Measurements from ENCODE around the gene SLFN12.
"Not testable (repeated sequence)": the region's sequence is repeated elsewhere in the genome, so short reads cannot be mapped to it uniquely, and the experiment has no call there.

Gene SLFN12

GRCh38 chr17:35448899-35449227, 16.6 kb upstream of the SLFN12 start:
- Histone ChIP-seq H3K4me3 (ENCODE audit: low read depth in 1 of 2, low read length in 2 of 2) (peak overlapping the region; percentile 83 to 90), H3K9ac (ENCODE audit: low read depth in 1 of 2, low read length in 2 of 2) (peak overlapping the region; percentile 28 to 71), H3K4me1 (ENCODE audit: control insufficient read depth in 1 of 2, insufficient read depth in 2 of 2, low read length in 2 of 2) (no peaks in the 10 kb centered on the region), H3K9me3 (ENCODE audit: control insufficient read depth in 1 of 2, low read length in 2 of 2) (no peaks in the 10 kb centered on the region), H3K27ac (ENCODE audit: low read depth, low read length) (peak overlapping the region; percentile 67), H3K36me3 (ENCODE audit: control insufficient read depth in 1 of 2, insufficient read depth in 2 of 2, low read length in 2 of 2) (no peaks in the 10 kb centered on the region), H3K27me3 (ENCODE audit: control insufficient read depth in 1 of 2, insufficient read depth in 2 of 2, low read length in 2 of 2) (peaks cover 0 to 5% of the 10 kb centered on the region in 2 donors)

- H3K9ac ChIP-seq (ENCODE audit: low read depth in 1 of 2, low read length in 2 of 2), result peak within 1 kb of the TSS; percentile 71
Observed at GRCh38 chr17:35448214-35448898, 16.1 kb upstream of the SLFN12 start, which contains the start of gene SLFN13. TSS of gene SLFN13 (minus strand) at chr17:35448766. CDS start at chr17:35445680, 3,086 bp downstream.

GRCh38 chr17:35447499-35447898, 15.2 kb upstream of the SLFN12 start:
- no peaks in the 10 kb centered on the region for H3K9me3 ChIP-seq (ENCODE audit: control insufficient read depth in 1 of 2, low read length in 2 of 2)
- H3K27me3 ChIP-seq (ENCODE audit: control insufficient read depth in 1 of 2, insufficient read depth in 2 of 2, low read length in 2 of 2), result peaks cover 0 to 5% of the 10 kb centered on the region in 2 donors
- no peak overlapping the region for H3K9ac ChIP-seq (ENCODE audit: low read depth in 1 of 2, low read length in 2 of 2)
- no peaks in the 10 kb centered on the region for H3K36me3 ChIP-seq (ENCODE audit: control insufficient read depth in 1 of 2, insufficient read depth in 2 of 2, low read length in 2 of 2)
- no peaks in the 10 kb centered on the region for H3K4me1 ChIP-seq (ENCODE audit: control insufficient read depth in 1 of 2, insufficient read depth in 2 of 2, low read length in 2 of 2)
- H3K27ac ChIP-seq (ENCODE audit: low read depth, low read length), result no peak overlapping the region
- peak overlapping the region; percentile 83 to 90 for H3K4me3 ChIP-seq (ENCODE audit: low read depth in 1 of 2, low read length in 2 of 2)

More at GRCh38 chr17:35448214-35448898, 16.1 kb upstream of the SLFN12 start, which contains the start of gene SLFN13:
- no peaks in the 10 kb centered on the region for H3K36me3 ChIP-seq (ENCODE audit: control insufficient read depth in 1 of 2, insufficient read depth in 2 of 2, low read length in 2 of 2)
- peaks cover 0 to 5% of the 10 kb centered on the region in 2 donors for H3K27me3 ChIP-seq (ENCODE audit: control insufficient read depth in 1 of 2, insufficient read depth in 2 of 2, low read length in 2 of 2)
- no peaks in the 10 kb centered on the region for H3K9me3 ChIP-seq (ENCODE audit: control insufficient read depth in 1 of 2, low read length in 2 of 2)
- H3K4me3 ChIP-seq (ENCODE audit: low read depth in 1 of 2, low read length in 2 of 2), result peak within 1 kb of the TSS; percentile 83 to 90
- no peaks in the 10 kb centered on the region for H3K4me1 ChIP-seq (ENCODE audit: control insufficient read depth in 1 of 2, insufficient read depth in 2 of 2, low read length in 2 of 2)
- H3K27ac ChIP-seq (ENCODE audit: low read depth, low read length), result peak within 1 kb of the TSS; percentile 67

DNA sequence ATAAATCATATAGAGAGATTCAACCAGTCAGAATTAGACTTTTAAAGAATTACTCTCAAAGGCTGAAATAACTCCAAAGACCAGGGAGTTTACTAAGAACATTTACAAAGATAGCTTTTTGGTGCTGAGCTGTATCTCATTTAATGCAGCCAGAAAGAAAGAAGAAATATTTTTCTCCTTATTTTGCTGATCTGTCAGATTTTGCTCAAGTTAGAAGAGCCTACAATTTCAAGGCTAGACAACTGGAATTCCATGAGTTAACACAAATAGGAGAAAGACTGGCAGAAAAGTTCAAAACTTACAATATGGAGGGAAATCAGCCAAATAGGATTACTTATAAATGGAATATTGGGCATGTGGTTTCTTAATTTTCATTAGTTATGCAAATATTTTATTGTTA, 6.1 kb upstream of the SLFN12 start:
- Histone ChIP-seq H3K9ac (ENCODE audit: low read depth in 1 of 2, low read length in 2 of 2) (no peak overlapping the region), H3K4me3 (ENCODE audit: low read depth in 1 of 2, low read length in 2 of 2) (no peak overlapping the region), H3K27me3 (ENCODE audit: control insufficient read depth in 1 of 2, insufficient read depth in 2 of 2, low read length in 2 of 2) (no peaks in the 10 kb centered on the region), H3K27ac (ENCODE audit: low read depth, low read length) (no peak overlapping the region), H3K36me3 (ENCODE audit: control insufficient read depth in 1 of 2, insufficient read depth in 2 of 2, low read length in 2 of 2) (no peaks in the 10 kb centered on the region), H3K9me3 (ENCODE audit: control insufficient read depth in 1 of 2, low read length in 2 of 2) (no peaks in the 10 kb centered on the region), H3K4me1 (ENCODE audit: control insufficient read depth in 1 of 2, insufficient read depth in 2 of 2, low read length in 2 of 2) (peaks cover 4% of the 10 kb centered on the region in 2 donors)

DNA sequence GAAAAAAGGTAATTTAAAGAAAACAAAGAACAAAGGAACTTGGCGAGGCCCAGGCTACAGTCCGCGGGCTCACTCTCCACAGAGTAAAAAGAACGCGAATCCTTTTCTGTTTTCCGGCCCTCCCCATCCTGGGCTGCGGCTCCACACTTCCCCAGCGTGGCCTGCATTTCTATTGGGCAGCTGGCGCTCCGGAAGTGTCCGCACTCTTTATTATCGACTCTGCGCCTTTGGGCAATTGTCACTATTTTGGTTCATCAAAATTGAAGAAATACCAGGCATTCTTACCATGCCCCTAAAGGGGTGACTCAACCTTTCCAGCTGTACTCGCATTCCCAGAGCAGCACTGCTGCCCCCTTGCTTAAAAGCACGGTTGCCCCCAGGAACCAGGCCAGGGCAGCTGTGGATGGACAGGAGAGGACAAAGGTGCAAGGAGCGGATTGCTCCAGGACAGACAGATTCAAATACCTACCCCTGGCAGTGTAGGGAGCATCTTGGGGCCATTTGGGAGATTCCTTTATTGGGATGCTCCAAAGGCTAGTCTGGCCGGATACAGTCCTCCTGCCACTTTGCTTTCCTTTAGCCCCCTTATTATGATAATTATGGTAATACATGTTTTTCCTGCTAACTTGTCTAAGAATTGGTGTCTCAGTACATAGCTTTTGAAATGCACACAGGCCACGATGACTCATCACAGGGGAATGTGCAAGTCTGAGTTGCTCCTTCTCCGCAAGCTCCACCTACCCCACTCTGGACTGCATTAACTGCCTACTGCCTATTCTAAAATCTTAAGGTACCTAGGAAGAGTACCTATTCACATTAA, 985 bp upstream of the SLFN12 start:
- Histone ChIP-seq H3K27ac (ENCODE audit: low read depth, low read length) (peak overlapping the region; percentile 28), H3K9me3 (ENCODE audit: control insufficient read depth in 1 of 2, low read length in 2 of 2) (no peaks in the 10 kb centered on the region), H3K4me1 (ENCODE audit: control insufficient read depth in 1 of 2, insufficient read depth in 2 of 2, low read length in 2 of 2) (peaks cover 12 to 18% of the 10 kb centered on the region in 2 donors), H3K4me3 (ENCODE audit: low read depth in 1 of 2, low read length in 2 of 2) (peak overlapping the region; percentile 65 to 87), H3K9ac (ENCODE audit: low read depth in 1 of 2, low read length in 2 of 2) (peak overlapping the region; percentile 31 to 58), H3K36me3 (ENCODE audit: control insufficient read depth in 1 of 2, insufficient read depth in 2 of 2, low read length in 2 of 2) (no peaks in the 10 kb centered on the region), H3K27me3 (ENCODE audit: control insufficient read depth in 1 of 2, insufficient read depth in 2 of 2, low read length in 2 of 2) (no peaks in the 10 kb centered on the region)

DNA sequence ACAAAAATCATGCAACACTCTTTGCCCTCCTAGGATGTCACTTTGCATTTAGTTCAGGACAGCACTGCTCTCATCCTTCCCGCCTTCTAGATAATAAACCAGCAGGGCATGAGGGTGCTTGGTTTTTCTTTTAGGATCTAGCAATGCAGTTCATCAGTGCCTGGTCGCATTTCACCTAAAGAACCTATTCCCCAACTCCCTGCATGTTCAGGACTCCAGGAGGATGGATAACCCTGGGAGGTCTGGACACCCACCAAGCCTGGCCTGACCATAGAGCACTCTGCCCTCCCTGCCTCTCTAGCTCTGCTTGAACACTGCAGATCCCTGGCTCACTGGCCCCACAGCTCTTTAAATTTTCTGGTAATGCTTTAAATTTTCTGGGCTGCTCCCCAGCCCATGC, 2.6 kb downstream of the SLFN12 start:
- H3K9me3 ChIP-seq (ENCODE audit: control insufficient read depth in 1 of 2, low read length in 2 of 2), result no peaks in the 10 kb centered on the region
- H3K27ac ChIP-seq (ENCODE audit: low read depth, low read length), result no peak overlapping the region
- no peaks in the 10 kb centered on the region for H3K36me3 ChIP-seq (ENCODE audit: control insufficient read depth in 1 of 2, insufficient read depth in 2 of 2, low read length in 2 of 2)
- H3K9ac ChIP-seq (ENCODE audit: low read depth in 1 of 2, low read length in 2 of 2), result no peak overlapping the region
- H3K27me3 ChIP-seq (ENCODE audit: control insufficient read depth in 1 of 2, insufficient read depth in 2 of 2, low read length in 2 of 2), result no peaks in the 10 kb centered on the region
- H3K4me1 ChIP-seq (ENCODE audit: control insufficient read depth in 1 of 2, insufficient read depth in 2 of 2, low read length in 2 of 2), result peaks cover 12 to 18% of the 10 kb centered on the region in 2 donors
- no peak overlapping the region for H3K4me3 ChIP-seq (ENCODE audit: low read depth in 1 of 2, low read length in 2 of 2)

DNA sequence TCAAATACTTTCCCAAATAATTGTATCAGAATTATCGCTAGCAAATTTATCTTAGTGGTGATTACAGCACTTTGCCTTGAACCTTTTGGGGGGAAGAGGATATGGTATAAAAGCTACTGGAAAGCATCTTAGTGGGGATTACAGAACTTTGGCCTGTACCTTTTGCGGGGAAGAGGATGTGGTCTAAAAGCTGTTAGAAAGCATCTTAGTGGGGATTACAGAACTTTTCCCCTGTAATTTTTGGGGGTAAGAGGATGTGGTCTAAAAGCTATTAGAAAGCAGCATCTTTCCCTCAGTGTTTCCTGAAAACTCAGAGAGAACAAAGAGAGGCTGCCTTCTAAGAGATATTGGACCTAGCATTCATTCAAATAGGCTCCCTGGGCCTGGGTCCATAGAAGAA, 4.1 kb downstream of the SLFN12 start:
- no peak overlapping the region for H3K9ac ChIP-seq (ENCODE audit: low read depth in 1 of 2, low read length in 2 of 2)
- H3K4me1 ChIP-seq (ENCODE audit: control insufficient read depth in 1 of 2, insufficient read depth in 2 of 2, low read length in 2 of 2), result peaks cover 6 to 12% of the 10 kb centered on the region in 2 donors
- no peak overlapping the region for H3K4me3 ChIP-seq (ENCODE audit: low read depth in 1 of 2, low read length in 2 of 2)
- no peaks in the 10 kb centered on the region for H3K9me3 ChIP-seq (ENCODE audit: control insufficient read depth in 1 of 2, low read length in 2 of 2)
- H3K27me3 ChIP-seq (ENCODE audit: control insufficient read depth in 1 of 2, insufficient read depth in 2 of 2, low read length in 2 of 2), result no peaks in the 10 kb centered on the region
- no peaks in the 10 kb centered on the region for H3K36me3 ChIP-seq (ENCODE audit: control insufficient read depth in 1 of 2, insufficient read depth in 2 of 2, low read length in 2 of 2)
- H3K27ac ChIP-seq (ENCODE audit: low read depth, low read length), result no peak overlapping the region

DNA sequence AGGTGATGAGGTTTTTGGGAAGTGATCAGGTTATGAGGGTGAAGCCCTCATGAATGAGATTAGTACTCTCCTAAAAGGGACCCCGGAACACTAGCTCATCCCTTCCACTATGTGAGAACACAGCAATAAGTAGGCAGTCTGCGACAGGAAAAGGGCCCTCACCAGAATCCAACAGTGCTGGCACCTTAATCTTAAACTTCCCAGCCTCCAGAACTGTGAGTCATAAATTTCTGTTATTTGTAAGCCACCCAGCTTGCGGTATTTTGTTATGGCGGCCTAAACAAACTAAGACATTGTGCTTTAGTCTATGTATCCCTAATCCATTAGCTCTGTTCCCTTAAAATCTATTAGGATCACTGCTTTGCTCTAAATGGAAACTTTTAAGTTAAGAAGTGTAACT, 8.5 kb downstream of the SLFN12 start:
- Histone ChIP-seq H3K9ac (ENCODE audit: low read depth in 1 of 2, low read length in 2 of 2) (no peak overlapping the region), H3K9me3 (ENCODE audit: control insufficient read depth in 1 of 2, low read length in 2 of 2) (no peaks in the 10 kb centered on the region), H3K27me3 (ENCODE audit: control insufficient read depth in 1 of 2, insufficient read depth in 2 of 2, low read length in 2 of 2) (no peaks in the 10 kb centered on the region), H3K4me3 (ENCODE audit: low read depth in 1 of 2, low read length in 2 of 2) (no peak overlapping the region), H3K4me1 (ENCODE audit: control insufficient read depth in 1 of 2, insufficient read depth in 2 of 2, low read length in 2 of 2) (no peaks in the 10 kb centered on the region), H3K36me3 (ENCODE audit: control insufficient read depth in 1 of 2, insufficient read depth in 2 of 2, low read length in 2 of 2) (peaks cover 7 to 11% of the 10 kb centered on the region in 2 donors), H3K27ac (ENCODE audit: low read depth, low read length) (no peak overlapping the region)

GRCh38 chr17:35421069-35421468, 11.2 kb downstream of the SLFN12 start:
- not testable (repeated sequence) for H3K4me1 ChIP-seq (ENCODE audit: control insufficient read depth in 1 of 2, insufficient read depth in 2 of 2, low read length in 2 of 2); H3K27ac ChIP-seq (ENCODE audit: low read depth, low read length); H3K27me3 ChIP-seq (ENCODE audit: control insufficient read depth in 1 of 2, insufficient read depth in 2 of 2, low read length in 2 of 2); H3K4me3 ChIP-seq (ENCODE audit: low read depth in 1 of 2, low read length in 2 of 2); H3K9ac ChIP-seq (ENCODE audit: low read depth in 1 of 2, low read length in 2 of 2); H3K9me3 ChIP-seq (ENCODE audit: control insufficient read depth in 1 of 2, low read length in 2 of 2)
- peaks cover 7 to 23% of the 10 kb centered on the region in 2 donors for H3K36me3 ChIP-seq (ENCODE audit: control insufficient read depth in 1 of 2, insufficient read depth in 2 of 2, low read length in 2 of 2)

DNA sequence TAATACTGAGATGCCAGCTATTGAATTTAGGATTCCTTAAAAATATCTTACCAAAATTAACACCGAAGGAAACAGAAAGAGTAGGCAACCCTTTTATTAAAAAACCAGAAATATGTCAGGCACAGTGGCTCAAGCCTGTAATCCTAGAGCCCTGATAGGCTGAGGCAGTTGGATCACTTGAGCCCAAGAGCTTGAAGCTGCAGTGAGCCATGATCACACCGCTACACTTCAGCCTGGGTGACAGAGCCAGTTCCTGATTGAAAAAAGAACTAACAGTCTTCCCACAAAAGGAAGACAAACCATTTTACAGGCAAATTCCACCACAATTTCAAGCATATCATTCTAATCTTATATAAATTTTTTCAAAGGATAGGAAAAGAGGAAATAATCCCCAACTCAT, 15.6 kb downstream of the SLFN12 start:
- peaks cover 0 to 22% of the 10 kb centered on the region in 2 donors for H3K36me3 ChIP-seq (ENCODE audit: control insufficient read depth in 1 of 2, insufficient read depth in 2 of 2, low read length in 2 of 2)
- no peaks in the 10 kb centered on the region for H3K27me3 ChIP-seq (ENCODE audit: control insufficient read depth in 1 of 2, insufficient read depth in 2 of 2, low read length in 2 of 2)
- no peaks in the 10 kb centered on the region for H3K4me1 ChIP-seq (ENCODE audit: control insufficient read depth in 1 of 2, insufficient read depth in 2 of 2, low read length in 2 of 2)
- H3K9me3 ChIP-seq (ENCODE audit: control insufficient read depth in 1 of 2, low read length in 2 of 2), result peaks cover 0 to 2% of the 10 kb centered on the region in 2 donors
- no peak overlapping the region for H3K27ac ChIP-seq (ENCODE audit: low read depth, low read length)
- H3K4me3 ChIP-seq (ENCODE audit: low read depth in 1 of 2, low read length in 2 of 2), result no peak overlapping the region
- no peak overlapping the region for H3K9ac ChIP-seq (ENCODE audit: low read depth in 1 of 2, low read length in 2 of 2)

All from duodenal mucosa (tissue), 2 donors.